HL-60 (cell line): ENCODE data around the gene IL17RD.

Experiments used
- GABPA ChIP-seq: IDR thresholded peaks from 2 replicates; pipeline ENCODE4 v1.6.1; 2012; ENCODE audit warnings: low read depth
- POLR2AphosphoS5 ChIP-seq: IDR thresholded peaks from 2 replicates; pipeline ENCODE4 v1.6.1; 2012; ENCODE audit warnings: low read depth
- TF ChIP-seq, protein P1 (sequence below): IDR thresholded peaks from one replicate; pipeline ENCODE4 v1.5.1; 2011; ENCODE audit warnings: low read length, control low read depth, inconsistent platforms; ENCODE audit not compliant: insufficient read depth
- TF ChIP-seq, protein P2 (sequence below): IDR thresholded peaks from 2 replicates; pipeline ENCODE4 v1.6.1; 2012; ENCODE audit warnings: low read depth; ENCODE audit not compliant: insufficient replicate concordance

DNA sequence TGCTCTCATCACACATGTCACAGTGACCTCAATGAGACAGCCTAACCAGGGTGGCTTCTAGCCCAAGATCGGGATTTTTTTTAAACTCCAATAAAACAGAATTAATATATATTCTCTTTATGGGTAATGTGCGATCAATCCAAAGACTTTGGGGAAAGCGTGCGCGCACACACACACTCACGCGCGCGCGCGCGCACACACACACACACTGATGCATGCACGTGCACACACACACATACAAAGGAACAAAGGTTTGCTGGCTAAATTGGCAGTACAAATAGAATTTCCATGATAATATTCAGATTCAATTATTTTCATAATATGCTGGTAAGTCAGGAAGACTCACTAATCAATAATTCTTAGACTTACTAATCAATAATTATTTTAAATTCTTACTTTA is 19.3 kb downstream of the IL17RD start:
- TF ChIP-seq, protein P1, sequence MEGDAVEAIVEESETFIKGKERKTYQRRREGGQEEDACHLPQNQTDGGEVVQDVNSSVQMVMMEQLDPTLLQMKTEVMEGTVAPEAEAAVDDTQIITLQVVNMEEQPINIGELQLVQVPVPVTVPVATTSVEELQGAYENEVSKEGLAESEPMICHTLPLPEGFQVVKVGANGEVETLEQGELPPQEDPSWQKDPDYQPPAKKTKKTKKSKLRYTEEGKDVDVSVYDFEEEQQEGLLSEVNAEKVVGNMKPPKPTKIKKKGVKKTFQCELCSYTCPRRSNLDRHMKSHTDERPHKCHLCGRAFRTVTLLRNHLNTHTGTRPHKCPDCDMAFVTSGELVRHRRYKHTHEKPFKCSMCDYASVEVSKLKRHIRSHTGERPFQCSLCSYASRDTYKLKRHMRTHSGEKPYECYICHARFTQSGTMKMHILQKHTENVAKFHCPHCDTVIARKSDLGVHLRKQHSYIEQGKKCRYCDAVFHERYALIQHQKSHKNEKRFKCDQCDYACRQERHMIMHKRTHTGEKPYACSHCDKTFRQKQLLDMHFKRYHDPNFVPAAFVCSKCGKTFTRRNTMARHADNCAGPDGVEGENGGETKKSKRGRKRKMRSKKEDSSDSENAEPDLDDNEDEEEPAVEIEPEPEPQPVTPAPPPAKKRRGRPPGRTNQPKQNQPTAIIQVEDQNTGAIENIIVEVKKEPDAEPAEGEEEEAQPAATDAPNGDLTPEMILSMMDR = no peak
- no peak for TF ChIP-seq POLR2AphosphoS5
- TF ChIP-seq, protein P2, sequence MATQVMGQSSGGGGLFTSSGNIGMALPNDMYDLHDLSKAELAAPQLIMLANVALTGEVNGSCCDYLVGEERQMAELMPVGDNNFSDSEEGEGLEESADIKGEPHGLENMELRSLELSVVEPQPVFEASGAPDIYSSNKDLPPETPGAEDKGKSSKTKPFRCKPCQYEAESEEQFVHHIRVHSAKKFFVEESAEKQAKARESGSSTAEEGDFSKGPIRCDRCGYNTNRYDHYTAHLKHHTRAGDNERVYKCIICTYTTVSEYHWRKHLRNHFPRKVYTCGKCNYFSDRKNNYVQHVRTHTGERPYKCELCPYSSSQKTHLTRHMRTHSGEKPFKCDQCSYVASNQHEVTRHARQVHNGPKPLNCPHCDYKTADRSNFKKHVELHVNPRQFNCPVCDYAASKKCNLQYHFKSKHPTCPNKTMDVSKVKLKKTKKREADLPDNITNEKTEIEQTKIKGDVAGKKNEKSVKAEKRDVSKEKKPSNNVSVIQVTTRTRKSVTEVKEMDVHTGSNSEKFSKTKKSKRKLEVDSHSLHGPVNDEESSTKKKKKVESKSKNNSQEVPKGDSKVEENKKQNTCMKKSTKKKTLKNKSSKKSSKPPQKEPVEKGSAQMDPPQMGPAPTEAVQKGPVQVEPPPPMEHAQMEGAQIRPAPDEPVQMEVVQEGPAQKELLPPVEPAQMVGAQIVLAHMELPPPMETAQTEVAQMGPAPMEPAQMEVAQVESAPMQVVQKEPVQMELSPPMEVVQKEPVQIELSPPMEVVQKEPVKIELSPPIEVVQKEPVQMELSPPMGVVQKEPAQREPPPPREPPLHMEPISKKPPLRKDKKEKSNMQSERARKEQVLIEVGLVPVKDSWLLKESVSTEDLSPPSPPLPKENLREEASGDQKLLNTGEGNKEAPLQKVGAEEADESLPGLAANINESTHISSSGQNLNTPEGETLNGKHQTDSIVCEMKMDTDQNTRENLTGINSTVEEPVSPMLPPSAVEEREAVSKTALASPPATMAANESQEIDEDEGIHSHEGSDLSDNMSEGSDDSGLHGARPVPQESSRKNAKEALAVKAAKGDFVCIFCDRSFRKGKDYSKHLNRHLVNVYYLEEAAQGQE = no peak
- TF ChIP-seq GABPA = no peak
